Caco-2 (cell line): ENCODE measurements around the gene FAAH. TPM values are rescaled to one million over a fixed set of nuclear protein-coding genes. Genes with fewer than 3 reads are reported as not detected.

Experiments
- BruUV-seq: library from RNA; stranded (reverse); fragments of 400-500 nt; replicated peaks from 2 replicates; lab custom pipeline; 2021; lab: Mats Ljungman, UMichigan
- CTCF ChIA-PET: fragments of 300-600 bp; sonication (Branson Sonifier 250); formaldehyde crosslinking; loops from one replicate; lab custom pipeline; 2022; ENCODE audit warnings: antibody characterized with exemption; lab: Charles Lee
- POLR2A ChIA-PET: fragments of 300-600 bp; sonication (Branson Sonifier 250); formaldehyde crosslinking; loops from one replicate; lab custom pipeline; 2022; ENCODE audit warnings: antibody characterized with exemption; lab: Charles Lee
- DNase-seq, 2 experiments: peaks; one replicate each; pipeline versions ENCODE4 v3.0.0 to v3.0.0-alpha.2; 2020 to 2022
- H3K27me3 ChIP-seq: replicated peaks from 2 replicates; pipeline ENCODE4 v1.6.0; 2011; ENCODE audit warnings: low read length; ENCODE audit not compliant: control insufficient read depth, insufficient read depth
- H3K36me3 ChIP-seq: 2 replicates; pipeline ENCODE4 v1.5.1; 2011; ENCODE audit warnings: low read length; ENCODE audit not compliant: control insufficient read depth, insufficient read depth
- H3K4me1 ChIP-seq: fragments of 250-450 bp; sonication (Bioruptor Pico); 2 replicates; pipeline ENCODE4 v1.5.1; 2020; ENCODE audit warnings: mild to moderate bottlenecking
- H3K4me3 ChIP-seq: 2 replicates; pipeline ENCODE4 v1.5.1; 2011; ENCODE audit warnings: low read depth, mild to moderate bottlenecking, control low read depth, low read length
- H3K9me3 ChIP-seq: fragments of 250-450 bp; sonication (Bioruptor Pico); 2 replicates; pipeline ENCODE4 v1.5.1; 2020; ENCODE audit warnings: mild to moderate bottlenecking, moderate library complexity
- H3K27ac Mint-ChIP-seq: one replicate; pipeline ENCODE4 v1.8.0; 2022; ENCODE audit warnings: mixed read lengths; ENCODE audit not compliant: unreplicated experiment
- H3K27me3 Mint-ChIP-seq: one replicate; pipeline ENCODE4 v1.8.0; 2022; ENCODE audit warnings: mixed read lengths; ENCODE audit not compliant: insufficient read depth, unreplicated experiment
- H3K36me3 Mint-ChIP-seq: one replicate; pipeline ENCODE4 v1.8.0; 2022; ENCODE audit warnings: mild to moderate bottlenecking, mixed read lengths; ENCODE audit not compliant: insufficient read depth, unreplicated experiment
- H3K4me1 Mint-ChIP-seq: one replicate; pipeline ENCODE4 v1.8.0; 2022; ENCODE audit warnings: low read depth, mixed read lengths; ENCODE audit not compliant: unreplicated experiment
- H3K4me3 Mint-ChIP-seq: one replicate; pipeline ENCODE4 v1.8.0; 2022; ENCODE audit warnings: mild to moderate bottlenecking, moderate library complexity, mixed read lengths; ENCODE audit not compliant: unreplicated experiment
- H3K9me3 Mint-ChIP-seq: one replicate; pipeline ENCODE4 v1.8.0; 2022; ENCODE audit warnings: mixed read lengths; ENCODE audit not compliant: unreplicated experiment
- intact Hi-C: fragments of 100-400 bp; cut with micrococcal nuclease; formaldehyde crosslinking; loops from one replicate; pipeline ENCODE4 v1.10.0; 2022; ENCODE audit not compliant: unreplicated experiment
- total RNA-seq: library from RNA; stranded (reverse); gene quantifications from 2 replicates; pipeline ENCODE4 v1.2.3, GENCODE V29; 2022
- TF ChIP-seq, protein P1 (sequence below), 2 experiments: fragments of 200-600 bp in 1 of 2; IDR thresholded peaks; 1 replicate in 1 of 2; 2 replicates in 1 of 2; pipeline versions ENCODE4 v1.5.1 to v1.8.0; 2011 to 2022; ENCODE audit warnings: antibody characterized with exemption in 1 of 2, control low read depth in 1 of 2, inconsistent platforms in 1 of 2, low read depth in 1 of 2, low read length in 1 of 2, mild to moderate bottlenecking in 1 of 2, moderate library complexity in 1 of 2; ENCODE audit not compliant: insufficient read depth in 1 of 2, severe bottlenecking in 1 of 2, unreplicated experiment in 1 of 2

The FAAH gene
- total RNA-seq, 1 experiment from 2014 or later = 29.1 TPM

DNA sequence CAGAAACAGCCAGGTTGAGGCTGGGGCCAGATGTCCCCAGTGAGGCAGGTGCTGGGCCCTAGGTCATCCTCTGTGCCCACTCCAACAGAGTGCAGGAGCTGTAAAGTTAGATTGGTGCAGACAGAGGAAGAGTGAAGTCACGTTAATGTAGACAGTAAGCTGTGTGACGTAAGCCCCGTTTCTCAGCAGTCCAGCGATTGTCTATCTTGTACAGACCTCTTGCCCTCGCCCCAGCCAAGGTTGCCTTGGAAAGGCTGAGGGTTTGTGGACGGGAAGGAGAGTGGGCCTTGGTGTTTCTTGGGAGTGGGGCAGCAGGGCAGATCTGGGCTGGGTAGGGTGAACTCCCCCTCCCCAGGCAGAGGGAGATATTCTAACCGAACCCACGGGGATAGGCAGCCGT, 13.5 kb downstream of the FAAH start:
- Mint-ChIP-seq H3K4me3 (no peak overlapping the region), H3K36me3 (no peaks in the 10 kb centered on the region), H3K27ac (no peak overlapping the region), H3K9me3 (no peaks in the 10 kb centered on the region), H3K4me1 (no peaks in the 10 kb centered on the region), H3K27me3 (no peaks in the 10 kb centered on the region)
- no peaks in the 10 kb centered on the region for H3K27me3 ChIP-seq
- CTCF ChIA-PET = no interaction called here
- H3K36me3 ChIP-seq = no peaks in the 10 kb centered on the region
- intact Hi-C loops = no loop called here
- no peaks in the 10 kb centered on the region for H3K9me3 ChIP-seq
- no peak for DNase-seq
- H3K4me1 ChIP-seq = no peaks in the 10 kb centered on the region
- TF ChIP-seq, protein P1, sequence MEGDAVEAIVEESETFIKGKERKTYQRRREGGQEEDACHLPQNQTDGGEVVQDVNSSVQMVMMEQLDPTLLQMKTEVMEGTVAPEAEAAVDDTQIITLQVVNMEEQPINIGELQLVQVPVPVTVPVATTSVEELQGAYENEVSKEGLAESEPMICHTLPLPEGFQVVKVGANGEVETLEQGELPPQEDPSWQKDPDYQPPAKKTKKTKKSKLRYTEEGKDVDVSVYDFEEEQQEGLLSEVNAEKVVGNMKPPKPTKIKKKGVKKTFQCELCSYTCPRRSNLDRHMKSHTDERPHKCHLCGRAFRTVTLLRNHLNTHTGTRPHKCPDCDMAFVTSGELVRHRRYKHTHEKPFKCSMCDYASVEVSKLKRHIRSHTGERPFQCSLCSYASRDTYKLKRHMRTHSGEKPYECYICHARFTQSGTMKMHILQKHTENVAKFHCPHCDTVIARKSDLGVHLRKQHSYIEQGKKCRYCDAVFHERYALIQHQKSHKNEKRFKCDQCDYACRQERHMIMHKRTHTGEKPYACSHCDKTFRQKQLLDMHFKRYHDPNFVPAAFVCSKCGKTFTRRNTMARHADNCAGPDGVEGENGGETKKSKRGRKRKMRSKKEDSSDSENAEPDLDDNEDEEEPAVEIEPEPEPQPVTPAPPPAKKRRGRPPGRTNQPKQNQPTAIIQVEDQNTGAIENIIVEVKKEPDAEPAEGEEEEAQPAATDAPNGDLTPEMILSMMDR (IDR thresholded peaks at IDR 0.05; ENCODE audit: insufficient read depth in 1 of 2, low read depth in 1 of 2, low read length in 1 of 2, severe bottlenecking in 1 of 2, unreplicated experiment in 1 of 2) = no peak
- BruUV-seq = no TSS peak
- POLR2A ChIA-PET = no interaction called here
- no peak overlapping the region for H3K4me3 ChIP-seq

DNA sequence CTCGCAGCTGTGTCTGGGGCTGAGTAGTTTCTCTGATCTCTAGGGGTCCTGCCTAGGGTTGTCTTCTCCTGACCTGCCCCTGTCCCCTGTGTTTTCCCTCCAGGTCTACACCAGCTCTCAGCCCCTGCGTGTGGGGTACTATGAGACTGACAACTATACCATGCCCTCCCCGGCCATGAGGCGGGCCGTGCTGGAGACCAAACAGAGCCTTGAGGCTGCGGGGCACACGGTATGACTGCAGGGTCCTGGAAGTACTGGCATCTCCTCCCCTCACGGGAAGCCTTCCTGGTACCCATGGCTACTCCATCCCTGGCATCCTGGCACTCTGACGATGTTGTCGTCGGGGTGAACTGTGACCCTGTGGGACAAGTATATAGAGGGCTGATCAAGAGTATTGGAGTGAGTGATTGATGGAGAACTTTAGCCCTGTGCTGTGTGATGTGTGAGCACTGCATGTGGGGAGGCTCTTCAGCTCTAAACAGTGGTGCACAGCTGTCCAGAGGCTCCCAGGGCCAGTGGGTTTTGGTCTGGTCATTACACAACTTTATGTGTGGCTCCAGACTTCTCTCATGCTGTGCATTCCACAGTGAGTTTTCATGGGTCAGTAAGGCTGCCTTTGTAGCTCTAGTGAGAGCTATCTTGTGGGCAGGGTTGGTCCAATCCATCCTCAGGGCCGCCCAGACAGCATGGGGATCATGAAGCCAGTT, 14.4 kb downstream of the FAAH start:
- CTCF ChIA-PET = no interaction called here
- H3K27ac Mint-ChIP-seq = no peak overlapping the region
- no peaks in the 10 kb centered on the region for H3K9me3 Mint-ChIP-seq
- H3K4me1 Mint-ChIP-seq = no peaks in the 10 kb centered on the region
- POLR2A ChIA-PET = no interaction called here
- Histone ChIP-seq H3K36me3 (no peaks in the 10 kb centered on the region), H3K27me3 (no peaks in the 10 kb centered on the region), H3K9me3 (no peaks in the 10 kb centered on the region), H3K4me3 (no peak overlapping the region), H3K4me1 (no peaks in the 10 kb centered on the region)
- no TSS peak for BruUV-seq
- no peak for DNase-seq
- H3K4me3 Mint-ChIP-seq = no peak overlapping the region
- H3K27me3 Mint-ChIP-seq = no peaks in the 10 kb centered on the region
- TF ChIP-seq, protein P1 (IDR thresholded peaks at IDR 0.05; ENCODE audit: insufficient read depth in 1 of 2, low read depth in 1 of 2, low read length in 1 of 2, severe bottlenecking in 1 of 2, unreplicated experiment in 1 of 2) = no peak
- H3K36me3 Mint-ChIP-seq = no peaks in the 10 kb centered on the region
- intact Hi-C loops = no loop called here

DNA sequence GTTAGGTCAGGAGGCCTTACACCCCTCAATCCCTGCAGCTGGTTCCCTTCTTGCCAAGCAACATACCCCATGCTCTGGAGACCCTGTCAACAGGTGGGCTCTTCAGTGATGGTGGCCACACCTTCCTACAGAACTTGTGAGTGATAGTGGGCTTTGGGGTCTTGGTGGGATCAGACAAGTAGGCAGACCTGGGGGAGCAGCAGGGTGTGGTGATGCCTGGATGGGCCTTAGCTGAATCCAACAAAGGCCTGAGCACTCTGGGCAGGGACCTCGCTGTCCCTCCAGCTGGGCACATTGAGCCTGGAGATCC, 14.9 kb downstream of the FAAH start:
- no peak overlapping the region for H3K4me3 ChIP-seq
- BruUV-seq = no TSS peak
- Mint-ChIP-seq H3K4me1 (no peaks in the 10 kb centered on the region), H3K27ac (no peak overlapping the region), H3K36me3 (no peaks in the 10 kb centered on the region), H3K27me3 (no peaks in the 10 kb centered on the region), H3K4me3 (no peak overlapping the region), H3K9me3 (no peaks in the 10 kb centered on the region)
- ChIA-PET POLR2A (no interaction called here), CTCF (no interaction called here)
- intact Hi-C loops = no loop called here
- no peaks in the 10 kb centered on the region for H3K4me1 ChIP-seq
- H3K36me3 ChIP-seq = no peaks in the 10 kb centered on the region
- H3K27me3 ChIP-seq = no peaks in the 10 kb centered on the region
- TF ChIP-seq, protein P1 (IDR thresholded peaks at IDR 0.05; ENCODE audit: insufficient read depth in 1 of 2, low read depth in 1 of 2, low read length in 1 of 2, severe bottlenecking in 1 of 2, unreplicated experiment in 1 of 2) = no peak
- DNase-seq = no peak
- H3K9me3 ChIP-seq = no peaks in the 10 kb centered on the region
